Measurements from ENCODE around the gene DOCK3. TPM values are rescaled to one million over a fixed set of nuclear protein-coding genes. Genes with fewer than 3 reads are reported as not detected.

DOCK3 gene
- total and polyA plus RNA-seq, 10 of the 15 experiments (the other 5 are each of a cell fraction or from before 2014, with no cell fraction given), result 0.02 to 0.52 (median 0.04) TPM; not detected in 5

- intact Hi-C loops (cut with micrococcal nuclease; ENCODE audit: unreplicated experiment) (no loop called here), in situ Hi-C loops (cut with MboI) (no loop called here)
- H3K4me3 ChIP-seq, result no peak overlapping the region
- no peaks in the 10 kb centered on the region for H3K36me3 ChIP-seq (ENCODE audit: control insufficient read depth in 2 of 2, insufficient read depth in 2 of 2, low read length in 1 of 2)
- ChIA-PET CTCF (no interaction called here), POLR2A (no interaction called here), RAD21 (ENCODE audit: unreplicated experiment) (no interaction called here), SMC1A (ENCODE audit: uncharacterized antibody, unreplicated experiment) (no interaction called here)
- no peaks in the 10 kb centered on the region for H3K4me1 ChIP-seq (ENCODE audit: control insufficient read depth, insufficient read depth, low read length)
- no peak overlapping the region for H3K9ac ChIP-seq (ENCODE audit: control insufficient read depth, insufficient read depth, low read length)
- TF ChIP-seq MLLT1 (IDR thresholded peaks at IDR 0.05) (no peak), HDGF (IDR thresholded peaks at IDR 0.05) (no peak), NFYA (IDR thresholded peaks at IDR 0.05; ENCODE audit: borderline replicate concordance, low read depth, low read length) (no peak), EED (IDR thresholded peaks at IDR 0.05; ENCODE audit: low read depth) (no peak), SPI1 (IDR thresholded peaks at IDR 0.05; ENCODE audit: borderline replicate concordance, insufficient read depth, low read depth, low read length) (no peak), IRF3 (IDR thresholded peaks at IDR 0.05) (no peak), WRNIP1 (IDR thresholded peaks at IDR 0.05; ENCODE audit: borderline replicate concordance, low read depth, low read length) (no peak), GABPA (IDR thresholded peaks at IDR 0.05; ENCODE audit: low read depth) (no peak)
- TF ChIP-seq, protein P1, sequence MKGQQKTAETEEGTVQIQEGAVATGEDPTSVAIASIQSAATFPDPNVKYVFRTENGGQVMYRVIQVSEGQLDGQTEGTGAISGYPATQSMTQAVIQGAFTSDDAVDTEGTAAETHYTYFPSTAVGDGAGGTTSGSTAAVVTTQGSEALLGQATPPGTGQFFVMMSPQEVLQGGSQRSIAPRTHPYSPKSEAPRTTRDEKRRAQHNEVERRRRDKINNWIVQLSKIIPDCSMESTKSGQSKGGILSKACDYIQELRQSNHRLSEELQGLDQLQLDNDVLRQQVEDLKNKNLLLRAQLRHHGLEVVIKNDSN (IDR thresholded peaks at IDR 0.05; ENCODE audit: borderline replicate concordance, extremely low read length, insufficient read depth, low read depth, low read length), result no peak
- TF ChIP-seq, protein P2, sequence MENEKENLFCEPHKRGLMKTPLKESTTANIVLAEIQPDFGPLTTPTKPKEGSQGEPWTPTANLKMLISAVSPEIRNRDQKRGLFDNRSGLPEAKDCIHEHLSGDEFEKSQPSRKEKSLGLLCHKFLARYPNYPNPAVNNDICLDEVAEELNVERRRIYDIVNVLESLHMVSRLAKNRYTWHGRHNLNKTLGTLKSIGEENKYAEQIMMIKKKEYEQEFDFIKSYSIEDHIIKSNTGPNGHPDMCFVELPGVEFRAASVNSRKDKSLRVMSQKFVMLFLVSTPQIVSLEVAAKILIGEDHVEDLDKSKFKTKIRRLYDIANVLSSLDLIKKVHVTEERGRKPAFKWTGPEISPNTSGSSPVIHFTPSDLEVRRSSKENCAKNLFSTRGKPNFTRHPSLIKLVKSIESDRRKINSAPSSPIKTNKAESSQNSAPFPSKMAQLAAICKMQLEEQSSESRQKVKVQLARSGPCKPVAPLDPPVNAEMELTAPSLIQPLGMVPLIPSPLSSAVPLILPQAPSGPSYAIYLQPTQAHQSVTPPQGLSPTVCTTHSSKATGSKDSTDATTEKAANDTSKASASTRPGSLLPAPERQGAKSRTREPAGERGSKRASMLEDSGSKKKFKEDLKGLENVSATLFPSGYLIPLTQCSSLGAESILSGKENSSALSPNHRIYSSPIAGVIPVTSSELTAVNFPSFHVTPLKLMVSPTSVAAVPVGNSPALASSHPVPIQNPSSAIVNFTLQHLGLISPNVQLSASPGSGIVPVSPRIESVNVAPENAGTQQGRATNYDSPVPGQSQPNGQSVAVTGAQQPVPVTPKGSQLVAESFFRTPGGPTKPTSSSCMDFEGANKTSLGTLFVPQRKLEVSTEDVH (IDR thresholded peaks at IDR 0.05; ENCODE audit: low read depth, partially characterized antibody), result no peak
- no peak overlapping the region for H3K27ac ChIP-seq (ENCODE audit: control insufficient read depth, insufficient read depth)
- FAIRE-seq (no peak), DNase-seq (ENCODE audit: low read depth, low spot score) (no peak), ATAC-seq (no peak)
- H3K27me3 ChIP-seq (replicated peaks in 1 of 2; ENCODE audit: control insufficient read depth in 2 of 2, insufficient read depth in 2 of 2, low read length in 1 of 2), result no peaks in the 10 kb centered on the region
- no TSS peak for BruUV-seq (replicated peaks)
- H3K4me2 ChIP-seq (ENCODE audit: control insufficient read depth, insufficient read depth), result no peak overlapping the region
- no peaks in the 10 kb centered on the region for H4K20me1 ChIP-seq (ENCODE audit: control insufficient read depth, insufficient read depth)
- H3K9me3 ChIP-seq (replicated peaks; ENCODE audit: control insufficient read depth, insufficient read depth, low read length), result no peaks in the 10 kb centered on the region
- 47% methylated on average over 2 of the region's 2 CpGs for WGBS (ENCODE audit: insufficient coverage, insufficient replicate concordance, low lambda C conversion rate, missing lambda C conversion rate)
- no peak overlapping the region for H2AFZ ChIP-seq (ENCODE audit: control insufficient read depth, low read depth, low read length)
- H3K79me2 ChIP-seq (ENCODE audit: control insufficient read depth, insufficient read depth, low read length), result no peaks in the 10 kb centered on the region
These were observed 249.9 kb downstream of the DOCK3 start for GRCh38 chr3:50924638-50925037.
